Thymus (tissue), 14 donors: Measurements from ENCODE around the gene UBE4B. TPM values are rescaled to one million over a fixed set of nuclear protein-coding genes. Genes with fewer than 3 reads are reported as not detected.
A peak's percentile ranks its signal among the peaks of the same experiment; 100 is the strongest.

Source experiments
- DNase-seq, 9 donors: peaks; one replicate each; pipeline ENCODE4 v3.0.0-alpha.2; 2013; ENCODE audit warnings: low spot score in 9 of 9, low read depth in 6 of 9, missing footprints in 1 of 9
- H3K27ac ChIP-seq, 2 donors: one replicate each; pipeline ENCODE4 v1.5.1; 2013; ENCODE audit warnings: control low read depth in 1 of 2, low read depth in 1 of 2, low read length in 1 of 2, mild to moderate bottlenecking in 1 of 2, moderate library complexity in 1 of 2
- H3K27me3 ChIP-seq, 2 donors: one replicate each; pipeline ENCODE4 v1.5.1; 2013; ENCODE audit warnings: low read length in 1 of 2; ENCODE audit not compliant: control insufficient read depth in 2 of 2, insufficient read depth in 1 of 2
- H3K36me3 ChIP-seq, 2 donors: one replicate each; pipeline ENCODE4 v1.5.1; 2013; ENCODE audit warnings: low read length in 1 of 2, mild to moderate bottlenecking in 1 of 2, moderate library complexity in 1 of 2; ENCODE audit not compliant: control insufficient read depth in 2 of 2, insufficient read depth in 2 of 2
- H3K4me1 ChIP-seq, 2 donors: one replicate each; pipeline ENCODE4 v1.5.1; 2013; ENCODE audit warnings: low read length in 2 of 2; ENCODE audit not compliant: control insufficient read depth in 2 of 2, insufficient read depth in 2 of 2
- H3K4me3 ChIP-seq, 2 donors: one replicate each; pipeline ENCODE4 v1.5.1; 2013; ENCODE audit warnings: low read length in 2 of 2, control low read depth in 1 of 2, mild to moderate bottlenecking in 1 of 2
- H3K9me3 ChIP-seq, 2 donors: one replicate each; pipeline ENCODE4 v1.5.1; 2013; ENCODE audit warnings: low read length in 1 of 2, mild to moderate bottlenecking in 1 of 2; ENCODE audit not compliant: control insufficient read depth in 2 of 2, insufficient read depth in 1 of 2
- WGBS: extraction: QIAGEN DNeasy Blood & Tissue Kit; methylation state at CpG from one replicate; pipeline ENCODE4 v1.1.7; 2013; 5-methylcytosine and 5-hydroxymethylcytosine counted together
- long read RNA-seq, 10 donors: transcript quantifications; one replicate each; lab custom pipeline, GENCODE V29; 2026
- polyA plus RNA-seq: library from polyadenylated mRNA; stranded (reverse); fragments of 200-250 nt; gene quantifications from one replicate; pipeline ENCODE4 v1.2.3, GENCODE V29; 2013
- total RNA-seq: library from RNA; stranded (reverse); fragments of 120-200 nt; gene quantifications from one replicate; pipeline ENCODE4 v1.2.4, GENCODE V29; 2013
- donor health status: healthy.

The UBE4B gene
- total RNA-seq (16.3 TPM), polyA plus RNA-seq (20.5 TPM)
- long read RNA-seq, donor 1: 0 reads
- long read RNA-seq, donor 2, full-length matches to known transcripts: 2 of 30 reads
- long read RNA-seq, donor 2, partial matches to known transcripts: 28 of 30 reads
- long read RNA-seq, donor 2, other reads (novel, unspliced or antisense): 0 of 30 reads
- long read RNA-seq, donor 3, partial matches to known transcripts: 0 of 2 reads
- long read RNA-seq, donor 3, other reads (novel, unspliced or antisense): 0 of 2 reads
- long read RNA-seq, donor 4, partial matches to known transcripts: 6 of 7 reads
- long read RNA-seq, donor 4, other reads (novel, unspliced or antisense): 0 of 7 reads
- long read RNA-seq, donor 5, partial matches to known transcripts: 17 of 17 reads
- long read RNA-seq, donor 5, other reads (novel, unspliced or antisense): 0 of 17 reads
- long read RNA-seq, donor 6, full-length matches to known transcripts: 2 of 13 reads
- long read RNA-seq, donor 6, partial matches to known transcripts: 11 of 13 reads
- long read RNA-seq, donor 6, other reads (novel, unspliced or antisense): 0 of 13 reads
- long read RNA-seq, donor 7, full-length matches to known transcripts: 1 of 6 reads
- long read RNA-seq, donor 7, partial matches to known transcripts: 5 of 6 reads
- long read RNA-seq, donor 7, other reads (novel, unspliced or antisense): 0 of 6 reads
- long read RNA-seq, donor 8, full-length matches to known transcripts: 1 of 1 reads
- long read RNA-seq, donor 8, partial matches to known transcripts: 0 of 1 reads
- long read RNA-seq, donor 8, other reads (novel, unspliced or antisense): 0 of 1 reads
- long read RNA-seq, donor 9, full-length matches to known transcripts: 1 of 1 reads
- long read RNA-seq, donor 9, partial matches to known transcripts: 0 of 1 reads
- long read RNA-seq, donor 9, other reads (novel, unspliced or antisense): 0 of 1 reads
- long read RNA-seq, donor 10: 0 reads

- H3K27ac ChIP-seq: peak within 1 kb of the TSS; percentile 84 to 91
- no peaks in the 10 kb centered on the region for H3K27me3 ChIP-seq
- peak within 1 kb of the TSS; percentile 63 to 73 for H3K4me3 ChIP-seq
- H3K4me1 ChIP-seq: peaks cover 4 to 8% of the 10 kb centered on the region in 2 donors
- DNase-seq: peak; percentile 92 to 99 (median 98)
- no peaks in the 10 kb centered on the region for H3K9me3 ChIP-seq
- under 1% methylated on average over 73 of the region's 73 CpGs for WGBS
- H3K36me3 ChIP-seq: peaks cover 4 to 6% of the 10 kb centered on the region in 2 donors
These were observed at the start of gene UBE4B for GRCh38 chr1:10032590-10033358. Gene UBE4B, plus strand, starts transcription at chr1:10032958. Its CDS starts 713 bp downstream, at chr1:10033671.

GRCh38 chr1:9984253-9984652 is 48.5 kb upstream of the UBE4B start:
- DNase-seq: no peak
- H3K27me3 ChIP-seq: no peaks in the 10 kb centered on the region
- H3K4me1 ChIP-seq: no peaks in the 10 kb centered on the region
- H3K36me3 ChIP-seq: peaks cover 3 to 14% of the 10 kb centered on the region in 2 donors
- 98% methylated on average over 5 of the region's 5 CpGs for WGBS
- no peak overlapping the region for H3K4me3 ChIP-seq
- H3K27ac ChIP-seq: no peak overlapping the region
- no peaks in the 10 kb centered on the region for H3K9me3 ChIP-seq

- Histone ChIP-seq H3K4me1 (no peaks in the 10 kb centered on the region), H3K4me3 (no peak overlapping the region), H3K27me3 (no peaks in the 10 kb centered on the region), H3K9me3 (no peaks in the 10 kb centered on the region), H3K36me3 (peaks cover 3 to 14% of the 10 kb centered on the region in 2 donors), H3K27ac (no peak overlapping the region)
- no peak for DNase-seq
- whole genome bisulfite sequencing: 73% methylated on average over 6 of the region's 6 CpGs
These were observed 47.8 kb upstream of the UBE4B start for GRCh38 chr1:9985001-9985400.

- H3K4me1 ChIP-seq: no peaks in the 10 kb centered on the region
- no peak overlapping the region for H3K27ac ChIP-seq
- WGBS: 96% methylated on average over 5 of the region's 5 CpGs
- H3K9me3 ChIP-seq: no peaks in the 10 kb centered on the region
- peaks cover 0 to 11% of the 10 kb centered on the region in 2 donors for H3K27me3 ChIP-seq
- no peak overlapping the region for H3K4me3 ChIP-seq
- no peak for DNase-seq
- H3K36me3 ChIP-seq: no peaks in the 10 kb centered on the region
These were observed 43.0 kb upstream of the UBE4B start for GRCh38 chr1:9989773-9990172.

- Histone ChIP-seq H3K27ac (no peak overlapping the region), H3K9me3 (no peaks in the 10 kb centered on the region), H3K4me3 (no peak overlapping the region), H3K27me3 (peaks cover 2 to 22% of the 10 kb centered on the region in 2 donors), H3K36me3 (no peaks in the 10 kb centered on the region), H3K4me1 (no peaks in the 10 kb centered on the region)
- DNase-seq: no peak
- 13% methylated on average over 2 of the region's 2 CpGs for WGBS
These were observed 41.8 kb upstream of the UBE4B start for GRCh38 chr1:9990944-9991343.

GRCh38 chr1:9992910-9993309 is 39.8 kb upstream of the UBE4B start:
- no peak overlapping the region for H3K4me3 ChIP-seq
- DNase-seq: no peak
- no peaks in the 10 kb centered on the region for H3K36me3 ChIP-seq
- H3K27me3 ChIP-seq: peaks cover 12 to 42% of the 10 kb centered on the region in 2 donors
- H3K9me3 ChIP-seq: no peaks in the 10 kb centered on the region
- peaks cover 0 to under 1% of the 10 kb centered on the region in 2 donors for H3K4me1 ChIP-seq
- no peak overlapping the region for H3K27ac ChIP-seq
- 97% methylated on average over 5 of the region's 5 CpGs for WGBS

GRCh38 chr1:9993561-9994075 is 39.1 kb upstream of the UBE4B start:
- Histone ChIP-seq H3K4me3 (no peak overlapping the region), H3K27me3 (peaks cover 16 to 49% of the 10 kb centered on the region in 2 donors), H3K36me3 (no peaks in the 10 kb centered on the region), H3K27ac (no peak overlapping the region), H3K4me1 (peaks cover 0 to 3% of the 10 kb centered on the region in 2 donors), H3K9me3 (no peaks in the 10 kb centered on the region)
- no peak for DNase-seq
- WGBS: 96% methylated on average over 7 of the region's 7 CpGs
